ENCODE results near the gene SLC24A4.

- TF ChIP-seq, protein P1, sequence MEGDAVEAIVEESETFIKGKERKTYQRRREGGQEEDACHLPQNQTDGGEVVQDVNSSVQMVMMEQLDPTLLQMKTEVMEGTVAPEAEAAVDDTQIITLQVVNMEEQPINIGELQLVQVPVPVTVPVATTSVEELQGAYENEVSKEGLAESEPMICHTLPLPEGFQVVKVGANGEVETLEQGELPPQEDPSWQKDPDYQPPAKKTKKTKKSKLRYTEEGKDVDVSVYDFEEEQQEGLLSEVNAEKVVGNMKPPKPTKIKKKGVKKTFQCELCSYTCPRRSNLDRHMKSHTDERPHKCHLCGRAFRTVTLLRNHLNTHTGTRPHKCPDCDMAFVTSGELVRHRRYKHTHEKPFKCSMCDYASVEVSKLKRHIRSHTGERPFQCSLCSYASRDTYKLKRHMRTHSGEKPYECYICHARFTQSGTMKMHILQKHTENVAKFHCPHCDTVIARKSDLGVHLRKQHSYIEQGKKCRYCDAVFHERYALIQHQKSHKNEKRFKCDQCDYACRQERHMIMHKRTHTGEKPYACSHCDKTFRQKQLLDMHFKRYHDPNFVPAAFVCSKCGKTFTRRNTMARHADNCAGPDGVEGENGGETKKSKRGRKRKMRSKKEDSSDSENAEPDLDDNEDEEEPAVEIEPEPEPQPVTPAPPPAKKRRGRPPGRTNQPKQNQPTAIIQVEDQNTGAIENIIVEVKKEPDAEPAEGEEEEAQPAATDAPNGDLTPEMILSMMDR (IDR thresholded peaks at IDR 0.05; ENCODE audit: low read depth, low read length, poor library complexity, severe bottlenecking), result no peak
- no peak for TF ChIP-seq EZH2phosphoT487 (IDR thresholded peaks at IDR 0.05; ENCODE audit: borderline replicate concordance, low read length)
Measured at GRCh38 chr14:92463141-92463540, 140.2 kb downstream of the SLC24A4 start.
